Measurements from ENCODE around the gene ANKRD1. TPM values are rescaled to one million over a fixed set of nuclear protein-coding genes. Genes with fewer than 3 reads are reported as not detected.

ANKRD1 gene
- total RNA-seq, 1 experiment from 2014 or later: 0.11 TPM

- H3K4ac ChIP-seq (ENCODE audit: low read depth, low read length): no peak overlapping the region
- H3K14ac ChIP-seq (ENCODE audit: insufficient read depth, low read length): no peak overlapping the region
- H3K9me3 Mint-ChIP-seq: peaks cover 0 to 3% of the 10 kb centered on the region in 2 experiments; a peak in 2 of 5 replicates
- no peaks in the 10 kb centered on the region for H3K79me2 ChIP-seq (ENCODE audit: insufficient read depth, low read length)
- no peak overlapping the region for H2BK12ac ChIP-seq (ENCODE audit: insufficient read length, low read depth, low read length)
- no peaks in the 10 kb centered on the region for H3K23me2 ChIP-seq (ENCODE audit: insufficient read length, low read depth, low read length, poor library complexity, severe bottlenecking)
- H3K4me1 ChIP-seq (ENCODE audit: insufficient read depth, low read length): peaks cover 4% of the 10 kb centered on the region; the same call in 1 of the 2 replicates
- no peak overlapping the region for H3K18ac ChIP-seq (ENCODE audit: insufficient read length, low read depth, low read length)
- H3K56ac ChIP-seq (ENCODE audit: insufficient read length, low read depth, low read length): no peak overlapping the region
- H3K4me1 Mint-ChIP-seq: peaks cover 19 to 29% of the 10 kb centered on the region in 2 experiments
- H4K5ac ChIP-seq (ENCODE audit: insufficient read length, low read depth, low read length): no peak overlapping the region
- no peak overlapping the region for H3K27ac Mint-ChIP-seq
- H3K23ac ChIP-seq (ENCODE audit: insufficient read length, low read depth, low read length): no peak overlapping the region
- H4K20me1 ChIP-seq (ENCODE audit: control insufficient read depth, insufficient read depth, insufficient read length): no peaks in the 10 kb centered on the region
- no peaks in the 10 kb centered on the region for H3K79me1 ChIP-seq (ENCODE audit: insufficient read depth, low read depth, low read length, poor library complexity, severe bottlenecking)
- no peak overlapping the region for H3K4me2 ChIP-seq (ENCODE audit: insufficient read depth, insufficient read length, low read length)
- peaks cover 12% of the 10 kb centered on the region; the same call in 1 of the 2 replicates for H3K27me3 ChIP-seq (ENCODE audit: insufficient read depth, low read length)
- no peak overlapping the region for H3K4me3 Mint-ChIP-seq
- H2AK5ac ChIP-seq (ENCODE audit: insufficient read length, low read length): no peak overlapping the region
- H3T11ph ChIP-seq (ENCODE audit: low read length): no peak overlapping the region
- H2BK20ac ChIP-seq (ENCODE audit: low read depth, low read length, poor library complexity, severe bottlenecking): no peak overlapping the region
- peaks cover 94% of the 10 kb centered on the region for H3K27me3 Mint-ChIP-seq (ENCODE audit: low read depth)
- H3K36me3 Mint-ChIP-seq (ENCODE audit: insufficient read depth in 1 of 3, low read depth in 3 of 3): no peaks in the 10 kb centered on the region
- H2BK15ac ChIP-seq (ENCODE audit: low read depth, low read length): no peak overlapping the region
- H2BK120ac ChIP-seq (ENCODE audit: low read depth, low read length, poor library complexity, severe bottlenecking): no peak overlapping the region
- no peak overlapping the region for H4K8ac ChIP-seq (replicated peaks; ENCODE audit: insufficient read length, low read depth, low read length)
- DNase-seq: no peak
- TF ChIP-seq, protein P1, sequence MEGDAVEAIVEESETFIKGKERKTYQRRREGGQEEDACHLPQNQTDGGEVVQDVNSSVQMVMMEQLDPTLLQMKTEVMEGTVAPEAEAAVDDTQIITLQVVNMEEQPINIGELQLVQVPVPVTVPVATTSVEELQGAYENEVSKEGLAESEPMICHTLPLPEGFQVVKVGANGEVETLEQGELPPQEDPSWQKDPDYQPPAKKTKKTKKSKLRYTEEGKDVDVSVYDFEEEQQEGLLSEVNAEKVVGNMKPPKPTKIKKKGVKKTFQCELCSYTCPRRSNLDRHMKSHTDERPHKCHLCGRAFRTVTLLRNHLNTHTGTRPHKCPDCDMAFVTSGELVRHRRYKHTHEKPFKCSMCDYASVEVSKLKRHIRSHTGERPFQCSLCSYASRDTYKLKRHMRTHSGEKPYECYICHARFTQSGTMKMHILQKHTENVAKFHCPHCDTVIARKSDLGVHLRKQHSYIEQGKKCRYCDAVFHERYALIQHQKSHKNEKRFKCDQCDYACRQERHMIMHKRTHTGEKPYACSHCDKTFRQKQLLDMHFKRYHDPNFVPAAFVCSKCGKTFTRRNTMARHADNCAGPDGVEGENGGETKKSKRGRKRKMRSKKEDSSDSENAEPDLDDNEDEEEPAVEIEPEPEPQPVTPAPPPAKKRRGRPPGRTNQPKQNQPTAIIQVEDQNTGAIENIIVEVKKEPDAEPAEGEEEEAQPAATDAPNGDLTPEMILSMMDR (conservative IDR thresholded peaks at IDR 0.05): no peak
- no peak overlapping the region for H3K27ac ChIP-seq (ENCODE audit: insufficient read length, low read depth, low read length)
- H2BK5ac ChIP-seq (ENCODE audit: insufficient read length, low read length): no peak overlapping the region
- no peak overlapping the region for H2AFZ ChIP-seq (ENCODE audit: low read length)
- H4K91ac ChIP-seq (ENCODE audit: insufficient read length, low read depth, low read length): no peak overlapping the region
- WGBS (ENCODE audit: extremely low coverage, insufficient read length, low lambda C conversion rate): no CpG with 5 or more reads among the region's 5 CpGs
- no peak overlapping the region for H3K9ac ChIP-seq (ENCODE audit: extremely low read depth, insufficient read length, low read length)
- no peaks in the 10 kb centered on the region for H3K9me3 ChIP-seq (ENCODE audit: control insufficient read depth, low read depth, low read length)
Measured at GRCh38 chr10:90935581-90936275, 14.8 kb upstream of the ANKRD1 start.
